Left renal cortex interstitium (tissue), 4 donors: Measurements from ENCODE around the gene USP20. TPM values are rescaled to one million over a fixed set of nuclear protein-coding genes. Genes with fewer than 3 reads are reported as not detected.

Experiments
- DNase-seq, 4 donors: peaks; one replicate each; pipeline ENCODE4 v3.0.0-alpha.2; 2013; ENCODE audit warnings: low read depth in 4 of 4, low spot score in 2 of 4, missing footprints in 1 of 4
- polyA plus RNA-seq, 4 donors: library from polyadenylated mRNA; unstranded; fragments of 120-200 nt; gene quantifications; one replicate each; pipeline ENCODE4 v1.2.1, GENCODE V29; 2013; ENCODE audit not compliant: insufficient read length in 4 of 4

Gene USP20
- polyA plus RNA-seq, 4 donors = 17.6 to 31.3 (median 22.8) TPM

GRCh38 chr9:129822898-129823541 lies 12.2 kb upstream of the USP20 start:
- DNase-seq = no peak

GRCh38 chr9:129823542-129823934 lies 11.7 kb upstream of the USP20 start:
- DNase-seq = no peak

GRCh38 chr9:129823935-129824601 lies 11.2 kb upstream of the USP20 start, which contains the start of gene TOR1A:
TSS of gene TOR1A (minus strand) at chr9:129824136. CDS start at chr9:129824085, 51 bp downstream.
- peak; percentile 79 to 89 (median 83) for DNase-seq

DNA sequence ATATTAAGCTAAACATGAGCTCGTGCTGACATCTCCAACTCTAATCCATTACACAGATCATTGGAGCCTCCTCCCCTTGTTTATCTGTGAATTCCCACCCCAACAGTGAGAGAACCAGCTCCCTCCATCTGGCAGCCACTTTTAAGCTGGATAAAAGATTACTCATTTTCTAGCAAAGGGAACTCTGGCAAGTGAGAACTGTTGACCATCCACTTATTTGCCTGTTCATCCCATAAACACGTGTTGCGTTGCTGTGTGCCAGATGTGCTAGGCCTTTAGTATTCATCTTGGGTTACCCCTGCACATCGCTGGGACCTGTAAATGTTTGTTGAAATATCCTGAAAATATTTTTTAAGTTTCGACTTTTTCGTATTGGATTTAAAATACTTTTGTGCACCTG lies 8.9 kb upstream of the USP20 start:
- DNase-seq = no peak

DNA sequence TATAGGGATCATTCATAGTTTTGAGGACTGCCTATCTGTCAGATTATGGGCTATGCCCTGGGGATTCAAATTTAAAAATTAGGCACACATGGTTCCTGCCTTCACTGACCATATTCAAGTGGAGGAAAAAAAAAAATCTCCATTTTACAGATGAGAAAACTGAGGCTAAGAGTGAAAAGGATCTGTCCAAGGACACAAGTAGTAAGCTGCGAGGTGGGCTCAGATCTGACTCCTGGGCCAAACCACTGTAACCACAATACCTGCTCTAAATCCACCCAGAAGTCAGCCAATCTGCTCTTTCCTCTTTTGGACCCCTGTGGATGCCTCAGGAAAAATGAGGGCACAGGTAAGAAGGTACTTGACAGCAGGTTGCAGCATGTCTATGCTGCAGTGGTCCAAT lies 8.5 kb upstream of the USP20 start:
- no peak for DNase-seq

DNA sequence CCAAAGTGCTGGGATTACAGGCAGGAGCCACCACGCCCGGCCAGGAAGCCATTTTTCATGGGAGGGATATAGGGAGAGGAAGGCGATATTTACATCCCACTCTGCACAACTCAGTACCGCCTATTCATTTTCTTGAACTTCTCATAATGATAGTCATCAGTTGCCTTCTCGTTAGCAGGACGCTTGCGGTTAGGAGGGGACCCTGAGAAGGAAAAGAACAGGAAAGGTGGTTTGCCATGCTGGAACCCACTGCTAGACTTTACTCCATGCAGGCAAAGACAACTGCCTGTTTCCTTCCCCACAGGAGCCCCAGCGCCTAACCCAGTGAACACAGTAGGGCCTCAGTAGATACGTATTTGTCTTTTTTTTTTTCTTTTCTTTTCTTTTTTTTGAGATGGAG lies 7.2 kb upstream of the USP20 start:
- no peak for DNase-seq

DNA sequence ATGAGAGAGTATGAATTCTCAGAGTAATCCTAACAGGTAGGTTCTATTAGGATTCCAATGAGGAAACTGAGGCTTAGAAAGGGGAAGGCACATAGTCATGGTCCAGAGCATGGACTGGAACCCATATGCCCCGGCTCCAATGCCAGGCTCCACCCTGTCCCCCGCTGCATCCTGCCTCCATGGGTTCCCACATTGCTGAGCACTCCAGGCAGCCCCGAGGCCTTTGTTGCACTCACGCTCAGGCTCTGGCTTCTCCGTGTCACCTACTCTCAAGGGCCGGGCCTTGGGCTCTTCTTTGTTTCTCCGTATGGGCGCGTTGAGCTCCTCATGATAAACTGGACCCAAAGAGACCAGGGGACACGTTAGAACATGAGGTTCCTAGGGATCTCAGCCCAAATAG lies 6.3 kb upstream of the USP20 start:
- DNase-seq = no peak

- DNase-seq = no peak
These were observed 2.3 kb upstream of the USP20 start for GRCh38 chr9:129832982-129833381.

GRCh38 chr9:129834489-129835127 lies 650 bp upstream of the USP20 start:
- peak in 1 of 4 donors; percentile 36 for DNase-seq

DNA sequence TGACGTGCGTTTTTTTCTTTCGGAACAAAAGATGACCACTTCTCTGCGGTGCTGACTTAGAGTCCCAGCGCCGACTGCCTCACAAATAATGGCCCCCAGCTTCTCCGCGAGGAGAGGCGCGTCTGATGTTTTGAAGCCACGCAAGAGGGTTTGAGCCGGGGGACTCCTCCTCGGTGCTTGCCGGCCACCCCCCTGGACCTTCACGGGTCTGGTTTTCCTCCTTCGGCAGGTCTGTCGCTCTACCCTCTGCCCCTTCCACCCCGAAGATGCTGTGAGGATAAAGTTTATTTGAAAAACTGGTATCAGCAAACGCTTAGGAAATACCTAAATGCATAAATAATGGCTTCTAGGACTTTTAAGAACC lies 584 bp downstream of the USP20 start:
- DNase-seq = no peak

- no peak for DNase-seq
These were observed 1.2 kb downstream of the USP20 start for GRCh38 chr9:129836311-129837007.

GRCh38 chr9:129838707-129839259 lies 3.5 kb downstream of the USP20 start:
- no peak for DNase-seq

GRCh38 chr9:129839324-129840023 lies 4.2 kb downstream of the USP20 start:
- DNase-seq = no peak

DNA sequence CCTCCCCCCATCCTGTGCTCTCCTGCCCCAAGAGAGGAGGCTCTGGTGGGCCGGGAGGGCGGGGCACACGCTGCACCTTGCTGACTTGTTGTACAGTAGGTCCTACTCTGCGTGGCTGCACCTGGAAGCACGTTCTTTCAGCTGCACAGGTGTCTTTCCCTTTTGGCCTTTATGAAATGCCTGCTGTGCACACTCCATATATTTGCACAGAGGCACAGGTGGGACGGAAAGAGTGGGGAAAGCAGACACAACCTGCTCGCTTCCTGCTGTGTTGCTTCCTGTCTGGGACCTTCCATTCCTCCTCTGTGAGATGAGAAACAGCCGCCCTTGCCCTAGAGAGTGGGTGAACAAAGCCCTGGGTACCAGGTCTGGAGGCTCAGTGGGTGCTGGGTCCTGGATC lies 4.8 kb downstream of the USP20 start:
- no peak for DNase-seq

DNA sequence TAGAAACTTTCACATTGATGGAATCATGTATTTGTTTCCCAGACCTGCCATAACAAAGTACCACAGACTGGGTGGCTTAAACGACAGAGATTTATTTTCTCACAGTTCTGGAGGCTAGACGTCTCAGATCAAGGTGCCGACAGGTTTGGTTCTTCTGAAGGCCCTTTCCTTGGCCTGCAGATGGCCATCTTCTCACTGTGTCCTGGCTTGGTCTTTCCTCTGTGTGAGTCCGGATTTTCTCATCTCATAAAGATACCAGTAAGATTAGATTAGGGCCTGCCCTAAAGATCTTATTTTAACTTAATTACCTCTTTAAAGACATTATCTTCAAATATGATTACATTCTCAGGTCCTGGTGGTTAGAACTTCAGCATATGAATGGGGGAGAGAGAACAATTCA lies 5.8 kb downstream of the USP20 start:
- DNase-seq = no peak

- DNase-seq = no peak
These were observed 10.1 kb downstream of the USP20 start for GRCh38 chr9:129845373-129845772.

DNA sequence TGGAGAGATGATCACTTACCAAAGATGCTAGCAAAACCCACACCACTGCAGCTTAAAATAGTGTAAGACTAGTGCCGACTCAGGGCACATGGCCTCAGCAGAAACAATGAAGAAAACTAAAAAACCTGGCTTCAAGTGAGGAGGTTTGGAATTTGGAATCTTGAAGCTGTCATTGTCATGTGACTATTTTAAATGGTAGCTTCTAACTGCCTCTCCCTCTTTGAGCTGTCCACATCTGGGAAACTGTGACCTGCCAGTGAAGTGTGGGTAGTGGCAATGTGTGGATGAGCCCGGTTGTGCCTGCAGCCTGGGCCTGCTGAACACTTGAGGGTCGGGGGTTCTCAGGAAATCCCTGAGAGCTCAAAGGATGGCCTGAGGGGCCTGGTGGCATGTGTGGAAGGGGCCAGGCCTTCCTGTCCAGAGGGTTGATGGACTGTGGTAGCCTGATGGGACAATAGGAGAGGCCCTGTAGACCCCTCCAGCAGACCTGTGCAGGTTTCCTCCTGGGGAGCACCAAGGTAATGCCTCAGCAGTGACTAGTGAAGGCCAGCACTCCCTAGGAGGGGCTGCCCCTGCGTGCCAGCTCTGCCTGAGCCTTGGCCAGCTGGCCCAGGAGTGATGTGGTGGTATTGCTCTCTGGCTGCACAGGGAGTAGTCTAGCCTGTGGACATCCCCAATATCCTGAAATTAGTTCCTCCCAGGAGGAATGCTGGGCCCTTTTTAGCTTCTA lies 13.6 kb downstream of the USP20 start:
- DNase-seq = no peak

- DNase-seq = no peak
These were observed 14.6 kb downstream of the USP20 start for GRCh38 chr9:129849901-129850300.

GRCh38 chr9:129850821-129851550 lies 15.7 kb downstream of the USP20 start:
- no peak for DNase-seq
